AG04450 (cell line): ENCODE results near the gene C9orf85. TPM values are rescaled to one million over a fixed set of nuclear protein-coding genes. Genes with fewer than 3 reads are reported as not detected.

Source experiments
- CTCF ChIA-PET: fragments of 300-600, 350-600 bp; formaldehyde crosslinking; extraction: SDS; loops from one replicate; lab custom pipeline; 2022; ENCODE audit warnings: antibody characterized with exemption, inconsistent platforms; lab: Charles Lee
- POLR2A ChIA-PET: fragments of 350-600 bp; formaldehyde crosslinking; extraction: SDS; loops from one replicate; lab custom pipeline; 2021; ENCODE audit warnings: antibody characterized with exemption, inconsistent platforms; lab: Yijun Ruan, JAX
- DNase-seq: peaks from one replicate; pipeline ENCODE4 v3.0.0-alpha.2; 2011; ENCODE audit warnings: low read depth, low spot score
- H3K27ac ChIP-seq: one replicate; pipeline ENCODE4 v1.5.1; 2012; ENCODE audit warnings: low read depth, low read length, control low read depth
- H3K27me3 ChIP-seq: one replicate; pipeline ENCODE4 v1.6.0; 2012; ENCODE audit warnings: low read length; ENCODE audit not compliant: control insufficient read depth, insufficient read depth
- H3K4me3 ChIP-seq: 2 replicates; pipeline ENCODE4 v1.5.1; 2011; ENCODE audit warnings: mild to moderate bottlenecking, low read depth, low read length, control low read depth
- H3K9me3 ChIP-seq: 2 replicates; pipeline ENCODE4 v1.5.1; 2012; ENCODE audit warnings: low read length; ENCODE audit not compliant: control insufficient read depth, insufficient read depth
- CTCF ChIP-seq: IDR thresholded peaks from 2 replicates; pipeline ENCODE4 v1.5.1; 2011; ENCODE audit warnings: low read depth, low read length, control low read depth, inconsistent platforms
- polyA plus RNA-seq: library from polyadenylated mRNA; depleted of rRNA; stranded (reverse); fragments of >200 nt; gene quantifications from 2 replicates; pipeline ENCODE4 v1.2.3, GENCODE V29; 2011

C9orf85 gene
- polyA plus RNA-seq, 1 experiment = 19.8 TPM

DNA sequence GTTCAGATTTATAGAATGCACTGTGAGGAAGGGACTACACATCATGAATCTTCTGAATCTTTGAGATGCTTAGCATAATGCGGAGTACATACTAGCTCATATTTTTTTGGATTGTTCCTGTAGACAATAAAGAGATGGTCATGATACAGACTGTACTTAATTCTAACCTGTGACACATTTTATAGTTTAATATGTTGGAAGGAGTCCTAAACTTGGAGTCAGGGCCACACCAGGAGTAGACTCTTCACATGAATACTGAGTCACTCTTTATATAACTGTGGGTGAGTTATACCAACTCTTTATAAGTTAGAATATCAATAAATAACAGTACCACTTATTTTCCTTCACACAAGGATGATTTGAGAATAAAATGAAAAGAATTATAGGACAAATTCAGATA is 16.9 kb downstream of the C9orf85 start:
- ChIA-PET POLR2A (no interaction called here), CTCF (interaction anchor here (1.2 to 1.5 kb wide), 2 partner anchors 23 to 109 kb away, joined by 3 to 10 read pairs; no protein-coding TSS in a partner anchor)
- no peak for DNase-seq
- H3K9me3 ChIP-seq = no peaks in the 10 kb centered on the region
- H3K27me3 ChIP-seq = no peaks in the 10 kb centered on the region
- H3K4me3 ChIP-seq = no peak overlapping the region
- TF ChIP-seq CTCF = no peak
- H3K27ac ChIP-seq = no peak overlapping the region

DNA sequence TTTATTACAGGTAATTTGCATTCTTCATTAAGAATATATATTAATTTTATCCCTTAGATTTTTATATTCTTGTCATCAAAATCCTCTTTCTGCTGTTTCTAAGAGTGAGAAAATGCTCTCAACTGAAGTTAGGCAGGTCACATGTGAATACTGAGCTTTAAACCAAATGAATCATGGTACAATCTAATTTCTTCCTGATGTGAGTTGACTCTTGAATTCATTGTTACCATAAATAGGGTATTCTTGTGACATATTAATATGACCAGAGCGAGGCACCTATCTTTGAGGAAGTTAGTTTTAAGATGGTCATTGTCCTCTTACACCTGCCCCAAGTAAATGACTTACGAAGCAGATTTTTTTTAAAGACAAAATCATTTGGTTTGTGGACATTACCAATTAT is 17.4 kb downstream of the C9orf85 start:
- ChIA-PET POLR2A (no interaction called here), CTCF (no interaction called here)
- no peaks in the 10 kb centered on the region for H3K9me3 ChIP-seq
- H3K27me3 ChIP-seq = no peaks in the 10 kb centered on the region
- no peak for TF ChIP-seq CTCF
- no peak overlapping the region for H3K4me3 ChIP-seq
- DNase-seq = no peak
- H3K27ac ChIP-seq = no peak overlapping the region

DNA sequence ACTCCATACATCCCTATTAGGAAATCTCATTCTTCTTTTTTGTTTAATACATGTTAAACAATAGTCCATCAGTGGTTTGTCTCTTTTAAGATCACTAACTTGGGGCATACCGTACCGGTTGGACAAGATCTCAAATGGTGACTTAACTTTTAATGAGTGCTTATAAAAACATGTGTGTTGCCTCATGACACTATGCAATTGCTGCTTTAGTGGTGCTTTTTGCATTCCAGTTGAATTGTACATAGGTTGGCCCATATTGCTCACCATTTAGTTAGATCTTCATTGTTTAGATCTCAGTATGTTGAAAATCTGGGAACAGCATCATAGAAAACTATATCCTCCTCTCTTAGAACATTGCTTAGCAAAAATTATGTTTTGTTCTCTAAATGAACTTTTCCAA is 17.8 kb downstream of the C9orf85 start:
- no peak for TF ChIP-seq CTCF
- Histone ChIP-seq H3K27ac (no peak overlapping the region), H3K9me3 (no peaks in the 10 kb centered on the region), H3K27me3 (no peaks in the 10 kb centered on the region), H3K4me3 (no peak overlapping the region)
- ChIA-PET CTCF (no interaction called here), POLR2A (no interaction called here)
- peak; percentile 54 for DNase-seq

GRCh38 chr9:71929791-71930440 is 18.5 kb downstream of the C9orf85 start:
- Histone ChIP-seq H3K9me3 (no peaks in the 10 kb centered on the region), H3K27me3 (no peaks in the 10 kb centered on the region), H3K4me3 (no peak overlapping the region), H3K27ac (no peak overlapping the region)
- POLR2A ChIA-PET = no interaction called here
- CTCF ChIA-PET = interaction anchor here (0.6 to 1.1 kb wide), 3 partner anchors 95 to 766 kb away, joined by 3 to 8 read pairs (median 4); no protein-coding TSS in a partner anchor
- DNase-seq = no peak
- no peak for TF ChIP-seq CTCF

- no peaks in the 10 kb centered on the region for H3K9me3 ChIP-seq
- no peak for TF ChIP-seq CTCF
- POLR2A ChIA-PET = interaction anchor here (0.6 to 1.3 kb wide), 2 partner anchors 13 to 20 kb away, joined by 4 to 5 read pairs; partner anchors contain the start of genes ABHD17B and C9orf85
- CTCF ChIA-PET = interaction anchor here (0.8 to 1.1 kb wide), 2 partner anchors 93 to 124 kb away, joined by 4 to 5 read pairs; no protein-coding TSS in a partner anchor
- H3K27me3 ChIP-seq = no peaks in the 10 kb centered on the region
- no peak overlapping the region for H3K4me3 ChIP-seq
- no peak overlapping the region for H3K27ac ChIP-seq
- no peak for DNase-seq
Observed at GRCh38 chr9:71931166-71931565, 19.7 kb downstream of the C9orf85 start.
